Measurements from ENCODE around the gene SFI1.
"Not testable (repeated sequence)": the region's sequence is repeated elsewhere in the genome, so short reads cannot be mapped to it uniquely, and the experiment has no call there.

The SFI1 gene

DNA sequence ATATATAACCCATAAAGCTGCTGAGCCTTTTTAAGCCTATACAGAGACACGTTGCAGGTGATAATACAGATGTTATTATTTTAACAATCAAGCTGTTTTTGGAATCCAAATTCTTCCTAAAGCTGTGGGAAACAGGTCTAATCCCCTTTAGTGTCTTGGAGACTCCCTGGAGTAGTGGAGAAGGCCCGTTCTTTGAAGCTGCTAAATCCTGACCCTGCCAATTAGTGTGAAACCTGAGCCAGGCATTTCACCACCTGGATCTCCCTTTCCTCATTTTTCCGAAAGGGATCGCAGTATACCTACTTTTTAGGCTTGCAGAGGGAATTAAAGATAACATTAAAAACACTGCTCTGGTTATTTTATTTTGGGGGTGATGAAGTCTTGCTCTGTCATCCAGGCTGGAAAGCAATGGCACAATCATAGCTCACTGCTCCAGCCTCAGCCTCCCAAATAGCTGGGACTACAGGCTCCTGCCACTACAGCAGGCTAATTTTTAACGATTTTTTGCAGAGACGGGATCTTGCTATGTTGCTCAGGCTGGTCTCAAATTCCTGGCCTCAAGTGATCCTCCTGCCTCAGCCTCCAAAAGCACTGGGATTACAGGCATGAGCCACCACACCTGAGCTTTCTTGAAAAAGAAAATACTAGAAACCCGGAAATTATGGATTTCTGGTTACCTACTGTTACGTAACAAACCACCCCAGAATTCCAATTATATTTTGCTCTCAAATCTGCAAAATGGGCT is 4.9 kb upstream of the SFI1 start:
- DNase-seq (ENCODE audit: low read depth), result no peak

DNA sequence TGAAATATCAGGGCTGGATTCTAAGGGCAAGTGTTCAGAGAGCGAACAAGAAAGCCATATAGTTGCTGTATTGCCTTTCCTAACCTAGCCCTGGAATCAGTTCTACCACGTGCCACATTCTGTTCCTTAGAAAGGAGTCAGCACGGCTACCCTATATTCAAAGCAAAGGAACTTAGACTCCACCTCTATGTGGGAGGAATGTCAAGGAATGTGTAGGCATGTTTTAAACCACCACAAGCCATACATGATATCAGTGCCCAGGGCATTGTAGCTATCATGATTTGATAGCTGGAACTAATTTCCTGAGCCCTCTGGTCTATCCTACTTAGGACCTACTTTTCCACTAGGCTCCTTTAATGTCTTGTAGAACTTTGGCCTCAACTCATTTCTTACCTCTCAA is 4.2 kb upstream of the SFI1 start:
- DNase-seq (ENCODE audit: low read depth), result no peak

DNA sequence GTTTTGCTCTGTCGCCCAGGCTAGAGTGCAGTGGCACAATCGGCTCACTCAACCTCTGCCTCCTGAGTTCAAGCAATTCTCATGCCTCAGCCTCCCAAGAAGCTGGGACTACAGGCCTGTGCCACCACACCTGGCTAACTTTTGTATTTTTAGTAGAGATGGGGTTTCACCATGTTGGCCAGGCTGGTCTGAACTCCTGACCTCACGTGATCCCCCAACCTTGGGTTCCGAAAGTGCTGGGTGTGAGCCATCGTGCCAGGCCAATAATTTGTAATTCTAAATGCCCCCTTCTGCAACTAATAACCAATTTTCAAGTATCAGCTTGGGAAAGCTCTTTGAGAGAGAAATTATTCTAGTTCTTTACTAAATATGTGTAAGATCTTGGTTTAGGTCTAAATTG is 3.0 kb upstream of the SFI1 start:
- DNase-seq (ENCODE audit: low read depth), result not testable (repeated sequence)

DNA sequence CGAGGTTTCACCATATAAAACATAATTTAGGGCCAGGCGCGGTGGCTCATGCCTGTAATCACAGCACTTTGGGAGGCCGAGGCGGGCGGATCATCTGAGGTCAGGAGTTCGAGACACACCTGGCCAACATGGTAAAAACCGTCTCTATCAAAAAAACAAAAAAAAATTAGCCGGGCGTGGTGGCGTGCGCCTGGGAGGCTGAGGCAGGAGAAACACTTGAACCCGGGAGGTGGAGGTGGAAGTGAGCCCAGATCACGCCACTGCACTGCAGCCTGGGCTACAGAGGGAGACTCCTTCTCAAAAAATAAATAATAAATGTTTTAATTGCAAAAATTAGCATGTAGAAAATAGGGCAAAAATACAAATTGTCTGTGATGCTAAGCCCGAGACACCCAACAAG is 993 bp upstream of the SFI1 start:
- no peak for DNase-seq (ENCODE audit: low read depth)

DNA sequence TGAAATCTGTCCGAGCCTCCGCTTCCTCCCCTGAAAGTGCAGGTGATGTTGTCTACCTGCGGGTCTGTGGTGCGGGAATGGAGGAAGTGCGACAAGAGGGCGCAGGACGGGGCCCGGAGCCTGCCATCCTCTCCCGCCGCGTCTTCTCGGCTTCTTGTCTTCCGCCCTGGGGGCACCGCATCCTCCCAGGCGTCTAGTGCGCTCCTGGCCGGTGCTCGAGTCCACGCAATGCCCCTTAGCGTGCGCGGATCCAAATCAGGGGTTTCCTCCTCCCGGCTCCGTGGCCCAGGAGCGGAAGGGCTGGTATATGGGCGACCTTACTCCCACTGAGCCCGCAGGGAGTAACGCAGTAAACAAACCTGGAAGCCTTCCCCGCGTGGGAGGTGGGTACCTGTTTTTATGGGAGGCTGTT is 405 bp downstream of the SFI1 start:
- peak; percentile 55 for DNase-seq (ENCODE audit: low read depth)

DNA sequence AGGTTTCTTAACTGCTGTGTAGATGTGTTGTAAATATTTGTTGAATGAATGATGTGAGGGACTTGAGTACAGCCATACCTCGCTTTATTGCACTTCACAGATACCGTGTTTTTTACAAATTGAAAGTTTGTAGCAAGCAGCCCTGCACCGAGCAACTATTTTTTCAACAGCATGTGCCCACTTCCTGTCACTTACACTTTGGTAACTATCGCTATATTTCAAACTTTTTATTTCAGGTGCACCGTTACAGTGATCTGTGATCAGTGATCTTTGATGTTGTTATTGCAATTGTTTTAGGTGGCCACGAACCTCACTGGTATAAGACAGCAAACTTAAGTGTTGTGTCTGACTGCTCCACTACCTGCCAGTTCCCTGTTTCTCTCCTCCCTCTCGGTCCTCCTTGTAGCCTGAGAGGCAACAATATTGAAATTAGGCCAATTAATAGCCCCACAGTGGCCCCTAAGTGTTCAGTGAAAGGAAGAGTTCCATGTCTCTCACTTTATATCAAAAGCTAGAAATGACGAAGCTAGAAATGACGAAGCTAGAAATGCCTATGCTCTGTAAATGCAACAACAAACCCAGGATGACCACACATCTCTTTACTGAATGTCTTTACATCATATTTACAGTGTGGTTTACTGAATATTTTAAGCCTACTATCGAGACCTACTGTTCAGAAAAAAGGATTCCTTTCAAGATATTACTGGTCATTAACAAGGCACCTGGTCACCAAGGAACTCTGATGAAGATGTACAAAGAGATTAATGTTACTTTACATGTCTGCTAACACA is 1.0 kb downstream of the SFI1 start:
- DNase-seq (ENCODE audit: low read depth), result no peak

DNA sequence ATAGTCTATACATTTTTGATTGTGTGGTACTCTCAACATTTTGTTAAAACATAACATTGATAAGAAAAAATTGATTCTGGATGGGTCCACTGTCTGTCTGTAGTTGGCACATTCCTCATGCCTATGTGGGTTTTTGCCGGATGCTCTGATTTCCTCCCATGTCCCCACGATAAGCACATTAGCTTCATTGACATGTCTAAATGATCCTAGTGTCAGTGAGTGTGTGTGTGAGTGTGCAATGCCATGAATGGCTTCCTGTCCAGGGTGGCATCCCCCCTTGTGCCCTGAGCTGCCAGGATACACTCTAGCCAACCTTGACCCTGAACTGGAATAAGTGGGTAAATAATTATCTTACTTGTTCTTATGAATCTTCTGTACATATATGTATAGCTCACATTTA is 5.4 kb downstream of the SFI1 start:
- DNase-seq (ENCODE audit: low read depth), result no peak

DNA sequence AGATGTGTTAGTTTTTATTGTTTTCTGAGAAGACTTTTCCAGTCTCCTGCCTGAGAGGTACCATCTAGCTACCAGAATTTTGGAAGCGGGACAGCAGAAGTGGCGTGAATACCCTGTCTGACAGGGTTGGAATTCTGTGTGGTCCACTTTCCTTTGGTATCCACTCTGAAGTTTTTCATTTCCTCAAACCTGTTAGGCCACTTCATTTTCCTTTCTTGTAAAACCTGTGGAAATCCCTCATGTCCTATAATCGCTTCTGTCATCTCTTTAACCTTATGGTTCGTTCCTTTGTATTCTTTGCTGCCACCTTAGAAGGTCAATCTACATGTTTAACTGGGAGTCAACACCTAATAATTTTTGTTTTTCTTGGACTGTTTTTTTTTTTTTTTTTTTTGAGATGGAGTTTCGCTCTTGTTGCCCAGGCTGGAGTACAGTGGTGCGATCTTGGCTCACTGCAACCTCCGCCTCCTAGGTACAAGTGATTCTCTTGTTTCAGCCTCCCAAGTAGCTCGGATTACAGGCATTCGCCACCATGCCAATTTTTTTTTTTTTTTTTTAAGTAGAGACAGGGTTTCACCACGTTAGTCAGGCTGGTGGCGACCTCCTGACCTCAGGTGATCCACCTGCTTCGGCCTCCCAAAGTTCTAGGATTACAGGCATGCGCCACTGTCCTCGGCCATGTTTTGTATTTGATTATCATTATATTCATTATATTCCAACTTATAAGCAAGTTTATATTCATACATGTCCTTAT is 7.1 kb downstream of the SFI1 start:
- DNase-seq (ENCODE audit: low read depth), result no peak

DNA sequence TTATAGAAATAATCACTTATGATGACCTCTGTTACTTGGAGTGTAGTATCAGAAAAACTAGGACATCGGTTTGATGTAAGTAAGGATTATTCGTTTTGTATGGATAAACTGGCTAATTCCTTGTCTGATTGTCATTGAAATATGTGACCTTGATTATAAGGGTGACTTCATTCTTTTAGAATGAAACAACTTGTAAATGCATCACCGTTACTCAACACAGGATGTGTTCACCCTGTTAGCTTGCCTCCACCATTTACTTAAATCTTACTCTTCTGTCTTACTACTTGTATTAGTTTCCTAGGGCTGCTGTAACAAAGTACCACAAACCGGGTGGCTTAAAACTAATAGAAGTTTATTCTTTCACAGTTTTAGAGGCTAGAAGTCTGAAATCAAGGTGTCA is 7.9 kb downstream of the SFI1 start:
- DNase-seq (ENCODE audit: low read depth), result peak; percentile 70

DNA sequence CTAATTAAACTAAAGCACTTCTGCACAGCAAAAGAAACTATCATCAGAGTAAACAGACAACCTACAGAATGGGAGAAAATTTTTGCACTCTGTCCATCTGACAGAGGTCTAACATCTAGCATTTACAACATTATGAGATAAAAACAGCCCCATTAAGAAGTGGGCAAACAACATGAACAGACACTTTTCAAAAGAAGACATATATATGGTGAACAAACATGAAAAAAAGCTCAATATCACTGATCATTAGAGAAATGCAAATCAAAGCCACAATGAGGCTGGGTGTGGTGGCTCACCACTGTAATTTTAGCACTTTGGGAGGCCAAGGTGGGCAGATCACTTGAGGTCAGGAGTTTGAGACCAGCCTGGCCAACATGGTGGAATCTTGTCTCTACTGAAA is 11.2 kb downstream of the SFI1 start:
- not testable (repeated sequence) for DNase-seq (ENCODE audit: low read depth)

DNA sequence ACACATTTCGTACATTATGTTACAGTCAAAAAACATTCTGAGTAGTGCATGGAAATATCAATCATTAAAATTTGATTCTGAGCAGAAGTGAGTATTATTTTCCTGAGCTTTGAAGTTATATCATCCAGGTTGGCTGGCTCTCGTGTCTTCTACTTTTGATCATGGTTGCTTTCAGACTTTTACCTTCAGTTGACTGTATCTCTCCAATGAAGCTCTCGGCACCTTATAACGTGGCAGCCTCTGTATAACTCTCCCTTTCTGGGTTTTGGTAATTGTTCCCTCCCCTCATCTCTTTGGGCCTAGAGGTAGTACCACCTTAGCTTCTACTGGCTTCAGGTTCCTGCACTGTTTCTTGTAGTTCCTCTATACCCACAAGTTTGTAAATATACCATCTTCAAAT is 12.2 kb downstream of the SFI1 start:
- no peak for DNase-seq (ENCODE audit: low read depth)

DNA sequence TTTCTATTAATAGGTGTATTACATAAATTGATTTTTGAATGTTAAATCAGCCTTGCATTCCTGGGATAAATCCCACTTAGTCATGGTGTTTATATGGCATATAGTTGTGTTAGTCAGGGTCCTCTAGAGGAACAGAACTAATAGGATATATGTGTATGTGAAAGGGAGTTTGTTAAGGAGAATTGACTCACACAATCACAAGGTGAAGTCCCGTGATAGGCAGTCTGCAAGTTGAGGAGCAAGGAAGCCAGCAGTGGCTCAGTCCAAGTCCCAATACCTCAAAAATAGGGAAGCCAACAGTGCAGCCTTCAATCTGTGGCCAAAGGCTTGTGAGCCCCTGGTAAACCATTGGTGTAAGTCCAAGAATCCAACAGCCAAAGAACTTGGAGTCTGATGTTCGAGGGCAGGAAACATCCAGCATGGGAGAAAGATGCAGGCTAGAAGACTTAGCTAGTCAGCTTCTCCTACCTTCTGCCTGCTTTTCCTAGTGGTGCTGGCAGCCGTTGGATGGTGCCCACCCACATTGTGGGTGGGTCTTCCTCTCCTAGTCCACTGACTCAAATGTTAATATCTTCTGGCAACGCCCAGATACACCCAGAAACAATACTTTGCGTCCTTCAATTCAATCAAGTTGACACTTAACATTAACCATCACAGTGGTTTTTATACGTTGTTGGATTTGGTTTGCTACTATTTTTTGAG is 12.9 kb downstream of the SFI1 start:
- DNase-seq (ENCODE audit: low read depth), result peak; percentile 39

DNA sequence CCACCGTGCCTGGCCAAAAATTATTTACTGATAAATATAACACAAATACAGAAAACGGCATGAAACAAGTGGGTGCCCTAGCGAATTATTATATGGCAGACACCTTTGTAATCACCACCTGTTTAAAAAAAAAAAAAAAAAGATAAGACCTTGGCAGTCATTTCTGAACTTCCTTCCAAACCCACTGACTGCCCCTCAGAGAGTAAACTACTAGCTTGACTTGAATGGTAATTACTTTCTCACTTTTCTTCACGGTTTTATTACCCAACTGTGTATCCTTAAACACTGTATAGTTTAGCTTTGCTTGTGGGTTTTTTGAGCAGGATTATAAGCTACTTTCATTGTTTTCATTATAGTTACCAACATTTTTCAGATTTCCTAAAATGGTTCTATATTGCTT is 23.7 kb downstream of the SFI1 start:
- no peak for DNase-seq (ENCODE audit: low read depth)

DNA sequence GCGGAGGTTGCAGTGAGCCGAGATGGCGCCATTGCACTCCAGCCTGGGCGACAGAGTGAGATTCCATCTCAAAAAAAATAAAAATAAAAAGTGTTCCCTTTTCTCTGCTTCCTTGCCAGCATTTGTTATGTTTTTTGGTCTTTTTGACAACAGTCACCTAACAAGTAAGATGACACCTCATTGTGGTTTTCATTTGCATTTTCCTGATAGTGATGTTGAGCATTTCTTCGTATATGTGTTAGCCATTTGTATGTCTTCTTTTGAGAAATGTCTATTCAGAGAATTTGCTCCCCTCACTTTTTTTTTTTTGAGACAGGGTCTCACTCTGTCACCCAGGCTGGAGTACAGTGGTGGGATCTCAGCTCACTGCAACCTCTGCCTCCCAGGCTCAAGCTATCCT is 27.8 kb downstream of the SFI1 start:
- DNase-seq (ENCODE audit: low read depth), result not testable (repeated sequence)

DNA sequence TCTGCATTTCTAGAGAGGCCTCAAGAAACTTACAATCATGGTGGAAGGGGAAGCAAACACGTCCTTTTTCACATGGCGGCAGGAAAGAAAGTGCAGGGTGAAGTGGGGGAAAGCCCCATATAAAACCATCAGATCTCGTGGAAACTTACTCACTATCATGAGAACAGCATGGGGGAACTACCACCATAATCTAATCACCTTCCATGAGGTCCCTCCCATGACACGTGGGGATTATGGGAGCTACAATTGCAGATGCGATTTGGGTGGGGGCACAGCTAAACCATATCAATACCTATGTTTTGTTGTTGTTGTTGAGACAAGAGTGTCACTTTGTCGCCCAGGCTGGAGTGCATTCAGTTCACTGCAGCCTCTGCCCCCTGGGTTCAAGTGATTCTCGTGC is 29.9 kb downstream of the SFI1 start:
- DNase-seq (ENCODE audit: low read depth), result no peak

DNA sequence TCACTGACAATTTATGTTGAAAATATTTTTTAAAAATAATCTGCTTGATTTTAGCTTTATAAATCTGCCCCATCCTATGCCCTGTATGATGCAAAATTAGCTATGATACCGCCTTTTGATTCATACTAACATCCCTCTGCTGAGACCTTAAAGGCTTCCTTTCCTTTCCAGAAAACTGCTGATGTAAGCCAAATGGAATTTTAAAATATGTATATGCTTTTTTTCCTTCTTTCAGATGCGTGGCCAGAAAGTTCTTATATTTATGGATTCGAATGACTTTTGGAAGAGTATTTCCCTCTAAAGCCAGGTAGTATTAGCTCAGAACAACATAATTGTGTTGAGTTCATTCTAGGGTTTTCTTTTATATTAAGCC is 34.5 kb downstream of the SFI1 start:
- peak; percentile 10 for DNase-seq (ENCODE audit: low read depth)

DNA sequence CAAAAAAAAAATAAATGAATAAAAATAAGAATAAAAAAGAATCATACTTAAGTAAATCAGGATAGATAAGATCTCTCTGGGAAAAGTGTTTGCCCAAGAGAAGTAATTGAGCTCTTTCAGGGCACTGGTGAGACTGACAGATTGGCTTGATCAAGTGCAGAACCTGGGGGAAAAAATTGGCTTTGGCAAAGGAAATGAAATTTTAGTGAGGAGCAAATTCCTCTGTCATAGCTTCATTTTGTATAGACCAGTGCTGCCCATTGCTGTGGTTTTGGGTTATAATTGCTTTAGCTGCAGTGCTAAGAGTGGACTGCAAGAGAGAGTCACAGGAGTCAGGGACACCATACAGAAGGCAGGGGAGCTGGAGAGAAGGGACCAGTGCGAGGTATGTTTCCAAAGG is 35.7 kb downstream of the SFI1 start:
- DNase-seq (ENCODE audit: low read depth), result no peak

DNA sequence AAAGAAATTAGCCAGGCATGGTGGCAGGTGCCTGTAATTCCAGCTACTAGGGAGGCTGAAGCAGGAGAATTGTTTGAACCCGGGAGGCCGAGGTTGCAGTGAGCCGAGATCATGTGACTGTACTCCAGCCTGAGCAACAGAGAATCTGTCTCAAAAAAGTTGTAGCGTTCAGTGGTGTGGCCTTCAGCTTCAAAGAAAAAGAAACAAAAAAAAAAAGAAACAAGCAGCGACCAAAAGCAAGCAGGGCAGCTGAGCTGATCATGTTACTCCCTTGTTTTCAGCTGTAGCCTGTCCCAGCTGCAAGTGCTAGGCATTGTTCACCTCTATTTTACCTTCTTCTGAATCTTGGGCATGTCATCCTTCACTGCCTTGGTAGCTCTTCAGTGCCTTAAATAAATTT is 37.0 kb downstream of the SFI1 start:
- no peak for DNase-seq (ENCODE audit: low read depth)

DNA sequence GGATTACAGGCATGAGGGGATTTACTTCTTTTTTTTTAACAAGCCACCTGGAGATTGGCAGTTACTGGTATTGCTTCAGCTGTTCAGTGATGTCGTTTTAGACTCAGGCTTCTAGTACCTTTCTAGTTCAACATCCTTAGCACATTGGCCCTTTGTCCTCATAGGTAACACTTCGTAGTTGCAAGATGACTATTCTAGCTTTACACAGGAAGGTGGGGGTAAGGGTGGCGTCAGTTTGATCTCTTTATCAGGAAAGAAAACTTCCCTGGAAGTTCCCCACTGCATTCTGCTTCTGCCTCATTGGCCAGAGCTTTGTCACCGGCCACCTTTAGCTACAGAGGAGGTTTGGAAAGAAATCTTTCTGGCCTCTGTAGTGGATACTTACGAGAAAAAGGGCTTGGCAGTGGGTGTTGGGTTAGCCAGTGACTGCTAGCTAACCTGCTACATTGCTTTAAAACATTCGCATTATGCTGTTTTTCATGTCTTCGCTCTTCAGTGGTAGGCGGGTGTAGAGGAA is 40.7 kb downstream of the SFI1 start:
- no peak for DNase-seq (ENCODE audit: low read depth)

DNA sequence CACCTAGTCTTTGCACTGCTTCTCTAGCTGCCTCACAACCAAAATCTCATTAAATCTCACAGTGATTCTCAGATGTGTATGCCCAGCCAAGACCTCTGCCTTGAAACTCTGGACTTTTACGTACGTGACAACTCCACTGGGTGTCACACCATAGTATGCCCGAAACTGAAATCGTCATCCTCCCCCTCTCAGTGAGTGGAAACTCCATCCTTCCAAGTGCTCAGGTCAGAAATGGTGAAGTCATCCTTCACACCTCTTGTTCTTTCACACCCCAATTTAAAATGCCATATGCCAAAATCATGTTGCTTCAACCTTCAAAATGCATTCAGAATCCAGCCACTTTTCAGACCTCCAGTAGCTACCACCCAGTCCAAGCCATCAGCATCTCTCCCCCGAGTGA is 42.5 kb downstream of the SFI1 start:
- DNase-seq (ENCODE audit: low read depth), result no peak

DNA sequence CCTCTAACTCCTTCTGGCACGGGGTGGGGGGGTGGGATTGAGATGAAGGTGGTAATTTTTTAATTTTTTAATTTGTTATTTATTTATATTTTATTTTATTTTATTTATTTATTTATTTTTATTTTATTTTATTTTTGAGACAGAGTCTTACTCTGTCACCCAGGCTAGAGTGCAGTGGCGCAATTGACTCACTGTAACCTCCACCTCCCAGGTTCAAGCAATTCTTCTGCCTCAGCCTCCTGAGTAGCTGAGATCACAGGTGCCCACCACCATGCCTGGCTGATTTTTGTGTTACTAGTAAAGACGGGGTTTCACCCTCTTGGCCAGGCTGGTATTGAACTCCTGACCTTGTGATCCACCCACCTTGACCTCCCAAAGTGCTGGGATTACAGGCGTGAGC is 43.8 kb downstream of the SFI1 start:
- DNase-seq (ENCODE audit: low read depth), result not testable (repeated sequence)

DNA sequence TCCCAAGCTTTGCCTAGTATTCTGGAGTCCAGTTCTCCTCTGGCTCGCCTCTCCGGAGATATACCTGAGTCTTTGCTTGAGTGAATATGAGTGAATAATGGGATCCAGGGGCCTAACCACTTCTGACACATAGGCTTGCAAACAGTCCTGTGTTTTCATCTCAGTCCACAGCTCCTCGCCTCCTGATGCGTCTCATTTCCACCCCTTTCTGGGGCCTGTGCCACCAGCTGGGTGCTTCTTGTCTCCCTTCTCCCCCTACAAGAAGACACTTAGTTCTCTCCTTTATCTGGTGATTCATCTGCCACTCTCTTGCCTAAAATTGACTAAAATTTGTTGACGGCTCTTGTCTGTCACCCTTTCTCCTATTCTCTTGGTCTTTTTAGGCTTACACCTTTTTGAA is 44.6 kb downstream of the SFI1 start:
- DNase-seq (ENCODE audit: low read depth), result no peak
